ENCODE measurements around the gene NAV2.

The NAV2 gene

DNA sequence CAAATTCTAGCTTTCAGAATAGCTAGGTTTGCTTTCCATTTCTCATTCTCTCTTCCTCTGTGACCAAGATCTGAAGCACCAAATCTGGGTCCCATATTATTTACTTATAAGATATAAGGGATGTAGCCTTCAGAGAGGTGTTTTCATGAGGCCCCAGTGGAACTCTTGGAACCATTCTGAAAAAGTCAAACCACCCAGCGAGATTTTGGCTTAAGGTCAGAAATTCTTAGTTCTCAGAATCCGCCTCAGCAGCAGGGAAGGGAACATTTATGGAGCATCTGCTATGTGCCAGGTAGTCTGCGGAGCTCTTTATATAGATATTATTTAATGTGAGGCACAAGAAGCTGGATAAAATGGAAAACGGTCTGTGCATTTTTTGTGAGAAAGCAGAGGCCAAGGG lies 6.3 kb downstream of the NAV2 start:
- no peak for DNase-seq

DNA sequence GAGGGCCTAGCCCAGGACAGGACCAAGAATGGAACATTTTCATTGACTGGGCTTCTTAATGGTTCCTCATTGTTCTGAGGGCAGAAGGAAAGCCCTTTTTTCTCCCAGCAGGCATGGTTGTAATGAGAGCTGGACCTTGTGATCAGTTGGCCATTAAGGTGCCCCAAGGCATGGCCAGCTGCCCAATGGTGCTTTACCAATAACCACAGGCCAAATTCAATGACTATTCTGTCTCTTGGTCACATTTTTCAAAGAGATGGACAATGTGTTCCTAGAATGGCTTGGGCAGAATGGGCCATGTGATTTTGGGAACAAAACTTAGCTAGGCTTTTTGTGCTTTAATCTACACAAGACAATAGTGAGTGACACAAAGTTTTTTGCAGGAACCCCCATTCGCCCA lies 7.3 kb downstream of the NAV2 start:
- DNase-seq: no peak

DNA sequence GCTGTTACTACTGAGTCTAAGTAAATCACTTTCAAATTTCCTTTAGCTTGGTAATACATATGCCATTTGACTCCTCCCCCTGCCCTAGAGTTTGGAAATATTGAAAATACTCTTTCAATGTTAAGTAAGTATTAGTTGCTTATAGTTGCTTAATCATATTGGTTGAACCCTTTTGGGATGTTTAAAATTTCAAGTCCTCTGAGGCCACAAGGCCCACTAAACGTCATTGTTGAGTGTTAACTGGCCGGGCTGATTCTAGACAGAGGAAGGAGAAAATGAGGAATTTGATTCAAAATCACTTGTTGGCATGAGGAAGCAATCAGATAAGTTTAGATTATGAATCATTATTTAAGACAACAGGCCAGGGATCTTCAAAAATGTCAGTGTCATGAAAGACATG lies 8.5 kb downstream of the NAV2 start:
- DNase-seq: no peak

DNA sequence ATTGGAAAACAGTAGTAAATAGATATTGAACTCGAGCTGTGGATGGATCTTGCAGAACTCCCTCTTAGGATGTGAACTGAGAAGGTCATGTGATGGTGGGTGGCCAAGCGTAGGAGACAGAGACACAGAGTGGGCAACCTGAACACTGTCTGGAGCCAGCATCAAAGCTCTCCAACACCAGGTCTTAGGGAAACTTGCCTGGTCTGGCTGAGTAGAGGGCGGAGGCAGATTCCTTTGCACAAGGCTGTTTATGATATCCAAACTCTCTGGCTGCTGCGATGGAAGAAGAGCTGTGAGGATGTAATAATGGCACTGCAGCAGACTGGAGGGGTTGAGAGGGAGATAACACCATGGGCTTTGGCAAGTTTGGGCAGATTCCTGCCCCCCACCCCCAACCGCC lies 10.1 kb downstream of the NAV2 start:
- DNase-seq: no peak

DNA sequence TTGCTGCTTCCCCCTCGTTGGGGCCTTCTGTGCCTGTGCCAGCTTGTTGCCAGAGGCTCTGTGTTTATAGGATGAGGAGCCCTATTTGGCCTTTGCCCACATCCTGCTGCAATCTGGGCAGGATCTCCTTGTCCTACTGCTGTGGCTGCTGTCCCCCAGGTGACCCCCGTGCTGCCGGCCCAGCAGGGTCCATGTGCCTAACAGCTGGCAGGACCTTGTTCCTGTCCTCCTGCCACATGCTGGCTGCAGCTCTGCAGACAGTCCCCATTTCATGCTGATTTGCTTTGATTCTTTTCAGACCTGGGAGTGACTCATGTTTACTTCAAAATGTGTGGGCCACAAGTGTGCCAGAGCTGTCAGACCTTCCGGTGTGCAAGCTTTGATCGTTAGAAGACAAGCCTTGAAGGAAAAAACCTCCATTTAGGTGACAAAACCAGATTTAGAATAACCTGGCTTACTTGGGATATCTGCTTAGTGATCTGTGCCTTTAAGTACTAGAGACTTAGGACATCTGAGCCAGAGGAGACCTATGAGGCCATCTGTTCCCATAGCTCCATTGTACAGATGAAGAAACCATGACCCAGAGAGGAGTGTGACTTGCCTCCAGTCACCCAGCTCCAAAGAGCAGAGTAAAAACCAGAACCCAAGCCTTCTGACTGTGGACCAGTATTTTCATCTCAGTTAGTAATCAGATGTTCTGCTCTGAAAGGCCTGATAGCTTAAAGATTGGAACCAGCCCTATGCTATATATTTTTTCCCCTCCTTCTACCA lies 11.1 kb downstream of the NAV2 start:
- DNase-seq: no peak

DNA sequence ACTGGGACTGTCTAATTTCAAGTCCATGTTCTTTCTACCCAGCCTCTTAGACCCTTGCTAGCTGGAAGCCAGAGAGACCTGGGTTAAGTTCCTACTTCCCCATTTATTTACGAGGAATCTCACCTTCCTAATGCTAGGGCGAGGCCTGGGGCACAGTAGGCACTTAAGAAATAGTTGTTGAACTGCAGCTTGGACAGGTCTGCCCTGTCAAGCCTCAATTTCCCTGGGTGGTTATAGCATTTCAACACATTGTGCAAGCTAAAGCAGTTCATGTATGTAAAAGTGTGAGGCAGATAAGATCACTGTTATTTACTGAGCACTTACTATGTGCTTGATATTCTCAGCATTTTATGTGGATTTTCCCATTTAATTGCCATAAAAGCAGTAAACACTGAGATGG lies 12.1 kb downstream of the NAV2 start:
- DNase-seq: no peak

DNA sequence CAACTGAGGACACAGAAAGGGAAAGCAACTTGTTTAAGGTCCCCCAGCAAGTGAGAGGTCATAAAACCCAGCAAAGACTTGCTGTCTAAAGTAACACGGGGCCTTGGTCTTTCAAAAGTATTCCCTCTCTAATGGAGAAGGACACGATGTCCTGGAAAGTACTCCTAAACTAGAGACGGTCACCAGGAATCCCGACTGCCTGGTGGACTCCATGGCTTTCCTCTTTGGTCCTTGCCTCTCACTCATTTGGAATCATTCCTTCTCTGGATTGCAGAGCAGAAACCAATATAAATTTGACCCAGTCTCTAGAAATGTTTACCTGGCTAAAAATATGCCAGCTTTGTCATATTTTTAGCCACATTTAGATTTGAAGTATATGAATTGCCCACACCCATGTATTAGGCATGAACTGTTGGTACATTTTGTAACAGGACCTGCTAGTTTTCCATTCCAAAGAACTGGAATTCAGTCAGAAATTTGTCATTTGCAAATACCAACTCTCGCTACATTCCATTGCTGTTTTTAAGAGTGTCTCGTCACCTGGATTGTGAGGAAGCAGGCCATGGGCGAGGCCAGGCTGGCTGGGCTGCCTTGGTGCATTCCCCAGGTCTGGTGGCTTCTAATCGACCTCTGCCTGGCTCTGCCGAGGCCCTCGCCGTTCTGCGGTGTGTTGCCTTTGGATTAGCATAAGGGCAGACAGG lies 12.9 kb downstream of the NAV2 start:
- DNase-seq: no peak

DNA sequence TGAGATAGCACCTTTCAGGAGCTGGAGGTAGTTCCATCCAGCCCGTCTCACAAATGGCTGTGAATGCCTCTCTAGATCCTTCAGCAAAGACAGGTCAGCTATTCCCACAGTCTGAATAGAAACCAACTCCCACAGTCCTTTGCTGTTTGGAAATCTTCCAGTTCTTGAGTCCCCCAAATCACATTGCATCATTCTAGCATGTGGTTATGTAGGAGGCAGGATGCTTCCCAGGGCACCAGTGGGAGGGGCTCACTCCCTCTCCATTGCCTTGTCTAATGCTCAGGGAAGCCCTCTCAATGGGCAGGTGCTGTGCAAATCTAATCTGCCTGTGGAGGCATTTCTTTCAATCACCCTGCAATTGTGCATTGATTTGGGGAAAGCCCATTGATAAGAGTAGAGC lies 14.6 kb downstream of the NAV2 start:
- no peak for DNase-seq

DNA sequence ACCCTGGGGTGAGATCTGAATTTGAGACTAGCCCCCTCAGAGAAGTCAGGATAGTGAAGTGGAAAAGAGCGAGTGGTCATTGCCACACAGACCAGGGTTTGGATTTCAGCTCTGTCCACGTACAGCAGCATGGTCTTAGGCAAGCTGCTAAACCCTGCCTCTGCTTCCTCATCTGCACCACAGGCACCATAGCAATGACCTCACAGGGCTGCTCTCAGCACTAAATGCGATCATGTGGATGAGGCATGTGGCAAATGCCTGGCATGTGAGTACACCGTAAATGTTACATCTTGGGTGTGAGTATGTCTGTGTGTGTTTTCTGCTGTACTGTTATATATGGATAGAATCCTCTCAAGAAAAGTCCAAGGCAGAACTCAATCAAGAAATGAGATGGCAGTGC lies 15.8 kb downstream of the NAV2 start:
- DNase-seq: no peak

DNA sequence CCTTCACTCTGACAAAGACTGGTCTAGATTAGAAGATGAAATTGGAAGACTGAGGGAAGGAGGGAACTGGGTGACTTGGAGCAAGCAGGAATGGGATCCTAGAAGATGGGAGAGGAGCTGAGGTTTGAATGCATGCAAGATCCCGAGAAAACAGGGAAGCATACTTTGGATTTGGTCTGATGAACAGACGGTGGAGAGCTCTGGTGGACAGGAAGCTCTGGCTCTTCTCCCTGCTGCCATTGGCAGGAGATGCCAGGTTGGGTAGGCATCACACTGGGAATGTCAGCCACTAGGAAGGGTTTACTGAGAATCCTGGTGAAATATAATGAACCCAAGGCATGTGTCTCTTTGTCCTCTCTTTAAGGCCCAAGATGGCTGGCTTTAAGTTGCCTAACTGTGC lies 16.5 kb downstream of the NAV2 start:
- no peak for DNase-seq

DNA sequence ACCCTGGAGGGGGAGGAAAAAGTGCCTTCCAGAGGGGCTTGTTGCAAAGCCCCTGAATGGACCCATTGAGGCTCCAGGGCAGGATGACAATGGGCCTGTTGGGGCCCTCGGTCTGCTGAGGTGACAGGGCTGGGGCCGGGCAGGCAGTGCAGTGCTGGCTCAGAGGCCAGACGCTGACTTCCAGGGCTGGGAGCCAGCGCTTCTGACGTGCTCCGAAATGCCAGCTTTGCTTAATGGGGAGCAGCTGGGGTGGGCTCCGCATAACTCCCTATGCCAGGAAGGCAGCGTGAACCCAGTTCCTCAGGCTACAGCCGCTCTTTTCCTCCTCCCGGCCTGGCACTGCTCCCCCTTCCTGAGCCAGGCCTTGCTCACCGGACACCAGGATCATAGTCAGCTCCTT lies 17.7 kb downstream of the NAV2 start:
- no peak for DNase-seq

DNA sequence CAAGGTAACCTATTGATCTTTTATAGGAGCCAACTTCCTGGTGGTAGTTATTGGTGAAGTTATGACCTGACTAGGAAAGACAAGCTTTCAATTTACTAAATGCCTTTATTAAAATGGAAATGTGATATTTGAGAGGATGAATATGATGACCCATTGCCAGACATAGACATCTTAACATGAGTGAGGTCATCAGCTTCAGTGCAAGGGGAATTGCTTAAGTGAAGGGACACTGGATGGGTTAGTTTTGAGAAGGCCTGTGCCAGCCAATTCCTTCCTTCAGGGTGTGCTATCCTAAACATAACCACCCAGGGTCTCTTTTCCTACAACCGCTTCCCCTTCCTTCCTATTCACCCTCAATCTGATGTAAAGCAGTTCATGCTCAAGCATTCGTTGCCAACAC lies 21.5 kb downstream of the NAV2 start:
- DNase-seq: no peak

DNA sequence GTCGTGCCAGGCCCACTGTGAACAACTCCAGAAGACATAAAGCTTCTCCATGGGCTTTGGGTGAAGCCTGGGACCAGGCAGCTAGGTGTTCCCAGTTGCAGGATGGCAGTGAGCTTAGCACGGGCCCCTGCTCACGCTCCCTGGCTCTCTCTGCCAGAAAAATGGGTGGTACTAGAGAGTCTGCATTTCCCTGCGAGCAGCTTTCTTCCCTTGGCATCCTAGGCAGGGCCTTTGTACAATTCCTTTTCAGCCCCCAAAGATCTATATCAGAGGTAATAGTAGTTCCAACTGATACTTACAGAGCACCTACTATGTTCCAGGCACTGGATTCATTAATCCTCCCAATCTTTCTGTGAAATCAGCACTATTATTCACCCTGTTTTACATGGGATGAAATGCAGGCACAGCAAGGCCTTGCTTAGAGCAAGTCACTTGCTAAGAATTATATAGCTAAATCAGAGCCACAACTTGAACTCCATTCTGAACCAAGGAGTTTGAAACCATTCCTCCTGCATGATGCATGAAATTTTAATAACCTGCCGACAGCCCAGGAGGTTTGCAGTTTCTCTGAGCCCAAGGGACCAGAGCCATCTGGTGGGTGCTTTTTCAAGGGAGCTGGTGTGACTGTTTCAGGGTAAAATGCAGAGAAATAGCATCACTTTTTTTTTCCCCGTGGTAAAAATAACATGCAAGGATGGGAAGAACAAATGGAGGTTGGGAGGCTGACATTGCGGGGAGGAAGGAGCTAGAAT lies 22.7 kb downstream of the NAV2 start:
- no peak for DNase-seq

DNA sequence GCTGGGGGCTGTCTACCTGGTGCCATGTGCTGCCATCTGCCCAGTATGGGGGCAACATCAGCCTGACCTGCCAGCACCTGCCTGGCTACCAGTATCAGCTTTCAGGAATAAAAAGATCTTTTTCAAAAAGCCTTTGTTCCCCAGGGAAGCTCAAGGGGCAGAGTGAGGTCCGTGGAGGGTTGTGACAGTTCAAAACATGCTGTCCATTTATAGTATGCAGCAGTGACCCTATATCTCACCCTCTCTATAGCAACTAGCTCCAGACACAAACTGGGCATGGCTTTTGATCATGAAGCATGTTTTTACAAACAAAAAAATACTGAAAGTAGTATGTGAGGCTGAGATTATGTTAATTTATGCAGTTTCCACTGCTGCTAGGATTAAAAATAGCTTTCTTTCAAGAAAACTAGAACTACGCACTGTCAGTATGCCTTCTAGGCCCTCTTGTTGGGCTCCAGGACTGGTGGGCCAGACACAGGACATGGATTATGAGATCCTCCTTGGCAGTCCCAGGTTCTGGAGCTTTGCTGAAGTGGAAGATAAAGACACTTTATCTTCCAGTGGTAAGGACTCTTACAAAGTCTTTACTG lies 23.4 kb downstream of the NAV2 start:
- no peak for DNase-seq

DNA sequence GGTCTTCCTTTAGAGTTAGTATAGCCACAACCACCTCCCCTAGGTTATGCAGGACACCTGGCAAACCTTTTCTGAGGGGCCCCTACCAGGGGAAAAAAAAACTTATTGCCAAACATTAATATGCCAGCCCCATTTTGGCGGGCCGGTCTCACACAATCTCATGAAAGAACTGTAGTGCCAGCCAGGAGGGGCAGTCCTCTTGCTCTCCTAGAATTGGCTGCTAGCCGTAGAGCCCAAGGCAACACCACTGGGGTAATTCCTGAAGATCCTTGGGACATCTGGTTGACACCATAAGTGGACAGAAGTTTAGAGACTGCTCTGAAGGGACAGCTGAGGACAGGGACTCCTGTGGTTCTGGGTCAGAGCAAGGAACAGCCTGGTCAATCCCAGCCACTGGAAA lies 24.2 kb downstream of the NAV2 start:
- DNase-seq: no peak

DNA sequence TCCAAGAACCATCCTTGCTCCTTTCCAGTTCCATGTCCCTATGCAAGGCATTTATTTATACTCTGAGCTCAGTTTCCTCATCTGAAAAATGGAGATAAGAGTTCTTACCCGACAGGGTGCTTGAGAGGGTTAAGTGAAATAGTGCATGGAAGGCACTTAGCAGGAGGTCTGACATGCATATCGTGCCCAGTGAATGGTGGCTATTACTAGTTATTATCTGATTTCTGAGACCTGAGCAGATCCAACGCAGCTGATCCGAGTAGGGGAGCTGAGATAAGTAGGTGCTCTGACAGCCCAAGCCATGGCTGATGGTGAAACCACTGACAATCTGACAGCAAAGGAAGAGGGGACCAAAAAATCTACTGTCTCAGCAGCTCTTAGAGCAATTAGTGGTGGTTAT lies 24.9 kb downstream of the NAV2 start:
- DNase-seq: no peak

DNA sequence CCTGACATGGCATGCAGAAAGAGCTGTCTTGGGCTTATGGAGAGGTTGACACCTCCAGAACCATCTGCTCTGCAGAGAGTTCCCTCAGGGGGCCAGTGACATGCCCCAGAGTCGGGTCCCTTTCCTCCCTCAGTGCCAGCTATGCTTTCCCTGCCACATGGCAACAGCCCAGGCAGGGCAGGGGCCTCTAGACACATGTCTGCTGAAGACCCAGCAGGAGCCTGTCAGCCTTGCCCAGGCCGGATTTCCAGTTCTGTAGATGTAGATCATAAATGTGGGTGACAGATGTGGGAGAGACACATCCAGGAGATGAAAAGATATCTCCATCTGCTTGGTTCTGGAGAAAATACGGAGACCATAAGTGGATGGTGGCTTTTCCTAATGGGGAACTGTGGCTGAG lies 25.5 kb downstream of the NAV2 start:
- no peak for DNase-seq

DNA sequence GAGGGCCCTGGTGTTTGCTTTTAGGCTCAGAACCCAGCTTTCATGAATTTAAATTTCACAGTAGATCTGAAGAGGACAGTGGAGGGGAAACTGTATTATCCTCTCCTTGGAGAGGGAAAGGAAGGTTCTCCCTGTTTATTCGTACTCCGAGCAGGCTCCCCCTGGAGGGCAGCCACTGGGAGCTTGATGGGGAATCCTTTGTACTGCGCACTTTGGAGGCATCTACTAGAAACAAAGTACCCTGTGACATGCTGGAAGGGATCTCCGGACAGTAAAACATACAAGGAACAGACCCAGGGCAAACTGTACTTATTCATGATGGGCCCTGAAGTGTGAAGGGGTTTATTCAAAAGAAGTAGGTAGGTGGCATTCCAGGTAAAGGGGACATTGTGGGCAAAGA lies 27.2 kb downstream of the NAV2 start:
- no peak for DNase-seq

DNA sequence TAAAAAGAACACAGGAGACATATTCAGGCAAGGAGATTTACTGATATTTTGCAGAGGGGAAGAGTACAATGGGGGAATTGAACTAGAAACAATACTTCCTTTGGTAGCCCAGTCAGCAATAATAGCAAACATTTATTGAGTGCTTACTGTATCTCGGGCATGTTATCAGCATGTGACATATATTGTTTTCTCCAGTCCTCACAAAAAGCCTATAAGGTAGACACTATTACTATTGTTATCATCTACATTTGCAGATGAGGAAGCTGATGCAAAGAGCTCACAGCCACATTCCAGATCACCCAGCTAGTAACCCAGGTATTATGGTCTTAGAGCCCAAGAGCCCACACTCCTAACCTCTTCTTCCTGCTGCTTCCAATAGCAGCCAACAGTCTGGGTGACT lies 27.9 kb downstream of the NAV2 start:
- no peak for DNase-seq

DNA sequence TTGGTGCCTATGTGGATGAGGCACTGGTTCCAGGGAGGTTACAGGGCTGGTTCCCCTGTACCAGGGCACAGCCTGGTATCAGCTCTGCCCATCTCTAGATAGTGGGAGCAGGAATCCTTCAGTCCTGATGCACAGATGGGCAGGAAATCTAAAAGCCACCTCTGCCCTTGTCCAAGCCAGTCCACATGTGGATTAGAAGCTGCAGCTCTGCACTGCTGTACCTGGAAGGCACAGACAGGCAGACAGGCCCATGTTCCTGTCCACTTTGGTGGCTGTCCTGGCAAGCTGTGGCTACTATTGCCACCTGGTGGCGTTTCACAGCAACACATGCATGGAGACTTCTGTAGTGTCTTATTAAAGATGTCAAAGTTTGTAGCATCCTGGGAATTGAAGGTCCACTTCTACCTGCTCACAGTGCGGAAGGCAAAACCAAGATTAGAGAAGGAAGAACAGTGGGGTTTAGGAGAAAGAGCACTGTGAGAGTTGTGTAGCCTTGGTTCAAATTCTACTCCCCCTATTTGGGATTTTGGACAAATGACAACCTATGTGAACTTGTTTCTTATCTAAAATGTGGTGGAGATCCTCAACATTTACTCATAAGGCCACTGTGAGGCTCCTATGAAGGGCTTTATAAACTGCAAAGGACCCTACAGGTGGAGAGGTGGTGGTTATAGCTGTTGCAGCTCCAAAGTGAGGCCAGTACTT lies 30.1 kb downstream of the NAV2 start:
- DNase-seq: no peak

DNA sequence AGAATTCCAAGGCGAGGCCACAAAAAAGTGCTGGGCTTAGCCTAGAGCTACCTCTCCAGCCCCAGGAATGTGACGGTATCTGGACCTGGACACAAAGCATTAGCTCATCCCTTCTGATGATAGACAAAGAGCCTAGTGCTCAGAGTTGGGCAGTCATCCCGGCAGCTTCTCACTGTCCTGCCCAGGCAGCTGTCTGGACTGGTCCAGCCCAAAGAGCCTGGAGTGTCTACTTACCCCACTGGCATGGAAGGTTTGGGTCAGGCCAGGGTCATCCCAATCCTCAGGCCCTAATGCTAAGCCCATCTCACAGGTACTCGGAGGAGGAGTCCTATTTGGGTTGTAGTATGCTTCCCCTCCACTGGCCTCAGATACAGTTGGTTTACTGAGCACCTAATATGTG lies 31.0 kb downstream of the NAV2 start:
- no peak for DNase-seq

DNA sequence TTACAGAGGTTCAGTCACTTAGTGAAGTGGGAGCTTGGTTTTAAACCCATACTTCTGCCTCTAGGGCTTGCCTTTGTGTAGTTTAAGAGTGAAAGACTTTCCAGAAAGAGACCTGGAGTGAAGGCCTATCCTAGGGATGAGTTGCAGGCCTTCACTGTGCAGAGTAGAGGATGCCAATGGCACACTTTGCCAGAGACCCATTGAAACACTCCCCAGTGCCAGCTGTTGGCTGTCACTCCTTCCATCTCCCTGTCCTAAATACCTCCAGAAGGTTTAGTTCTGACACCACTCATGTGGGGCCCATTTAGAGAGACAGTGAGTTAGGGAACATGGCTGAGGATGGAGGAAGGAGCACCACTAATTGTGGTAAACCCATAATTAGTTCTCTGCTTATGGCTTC lies 31.5 kb downstream of the NAV2 start:
- no peak for DNase-seq

DNA sequence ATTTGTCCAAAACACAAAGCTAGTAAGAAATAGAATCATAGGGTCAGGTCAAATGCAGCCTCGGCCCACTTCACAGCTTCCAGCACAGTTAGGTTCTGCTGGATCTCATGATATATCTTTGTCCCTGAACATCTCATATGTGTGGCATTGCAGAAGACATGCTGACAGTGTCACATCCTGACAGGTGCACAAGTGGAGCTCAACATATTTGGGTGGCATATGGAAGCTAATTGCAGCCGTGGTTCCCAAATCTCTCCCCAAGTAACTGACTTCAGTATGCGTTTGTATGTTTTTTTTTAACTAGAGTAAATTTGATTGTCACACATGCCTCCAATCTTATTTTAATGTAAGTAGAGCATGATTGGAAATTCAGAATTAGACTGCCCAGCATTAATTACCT lies 33.4 kb downstream of the NAV2 start:
- no peak for DNase-seq
